Right lobe of liver (tissue), 4 donors: ENCODE results near the gene PRKN.

Experiments used
- CTCF ChIP-seq, 4 donors: fragments of 200-600 bp in 3 of 4; fragments of 450-650 bp in 1 of 4; IDR thresholded peaks; one replicate each; pipeline versions ENCODE4 v1.5.1 to v1.8.0; 2016 to 2022; ENCODE audit warnings: antibody characterized with exemption in 4 of 4, mild to moderate bottlenecking in 2 of 4
- POLR2A ChIP-seq: fragments of 450-650 bp; IDR thresholded peaks from one replicate; pipeline ENCODE4 v1.6.1; 2017; ENCODE audit warnings: antibody characterized with exemption, mild to moderate bottlenecking
- donor health status: DM: no; HTN: no; CAD: no.
- donor health status: DM: no; HTN: no; CAD: no.
- donor health status: DM: no; HTN: yes; CAD: no.

GRCh38 chr6:162140251-162140852, 587.2 kb downstream of the PRKN start:
- TF ChIP-seq CTCF (IDR thresholded peaks at IDR 0.05), result no peak
- TF ChIP-seq POLR2A, result no peak
